Left colon (tissue), 2 donors: ENCODE results near the gene C5orf63. TPM values are rescaled to one million over a fixed set of nuclear protein-coding genes. Genes with fewer than 3 reads are reported as not detected.
"Not testable (repeated sequence)": the region's sequence is repeated elsewhere in the genome, so short reads cannot be mapped to it uniquely, and the experiment has no call there.

ENCODE experiments used
- ATAC-seq: fragments of 200-7000 bp; cut with Tn5 transposase; one replicate; pipeline ENCODE4 v1.9.1; 2020; ENCODE audit warnings: mild to moderate bottlenecking, moderate library complexity
- DNase-seq, 2 donors: peaks; one replicate each; pipeline ENCODE4 v3.0.0-alpha.2; 2020
- intact Hi-C, 2 donors: fragments of 100-400 bp; cut with DNase I in 1 of 2; cut with micrococcal nuclease in 1 of 2; formaldehyde crosslinking; loops; one replicate each; pipeline versions ENCODE4 v1.11.2 to v1.14.0; 2022; cut with DNase I, micrococcal nuclease
- total RNA-seq, 2 donors: library from RNA; stranded (reverse); fragmentation: NEBNext Ultra II Directional; extraction: Animal tissue kit (Norgen Biotek cat#: 25700); gene quantifications; one replicate each; pipeline ENCODE4 v1.2.1, GENCODE V29; 2021
- donor health status: DM: no; HTN: no; CAD: no.
- donor health status: DM: yes; HTN: yes; CAD: no.

C5orf63 gene
- total RNA-seq, 2 donors from 2014 or later, result 11.0 to 15.3 TPM

DNA sequence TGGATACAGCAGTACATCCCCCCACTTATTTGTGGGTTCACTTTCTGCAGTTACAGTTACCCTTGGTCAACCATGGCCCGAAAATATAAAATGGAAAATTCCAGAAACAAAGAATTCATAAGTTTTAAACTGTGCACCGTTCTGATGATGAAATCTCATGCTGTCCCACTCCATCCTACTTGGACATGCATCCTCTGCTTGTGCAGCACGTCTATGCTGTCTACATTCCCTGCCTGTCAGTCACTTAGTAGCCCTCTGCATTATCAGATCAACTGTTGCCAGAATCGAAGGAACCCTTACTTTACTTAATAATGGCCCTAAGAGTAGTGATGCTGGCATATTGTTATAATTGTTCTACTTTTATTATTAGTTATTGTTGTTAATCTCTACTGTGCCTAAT, 57.6 kb downstream of the C5orf63 start:
- no peak for ATAC-seq
- DNase-seq, result no peak
- intact Hi-C loops, result no loop called here

GRCh38 chr5:127014573-127014972, 58.7 kb downstream of the C5orf63 start:
- ATAC-seq, result peak; percentile 95
- DNase-seq, result no peak
- intact Hi-C loops, result no loop called here

- intact Hi-C loops, result no loop called here
- no peak for ATAC-seq
- no peak for DNase-seq
Observed at GRCh38 chr5:127013407-127013806, 59.9 kb downstream of the C5orf63 start.

DNA sequence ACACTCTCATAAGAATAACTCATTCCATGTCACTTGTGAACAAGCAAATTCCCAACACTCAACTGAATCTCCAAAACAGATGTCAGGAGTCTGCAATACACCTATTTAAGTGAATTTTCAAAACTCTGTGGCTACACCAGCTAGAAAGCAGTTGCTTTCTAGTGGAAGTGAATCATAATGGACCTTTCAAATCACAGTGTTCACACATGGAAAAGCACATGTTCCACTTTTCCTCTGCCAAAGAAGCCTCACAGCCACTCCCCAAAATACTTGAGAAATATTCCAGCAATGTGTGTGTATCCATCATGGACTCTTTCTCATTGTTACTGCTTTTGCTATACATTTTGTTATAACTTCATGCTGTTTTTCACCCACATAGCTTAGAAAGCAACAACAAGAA, 60.4 kb downstream of the C5orf63 start:
- DNase-seq (no peak), ATAC-seq (no peak)
- intact Hi-C loops, result no loop called here

GRCh38 chr5:127011961-127012644, 61.2 kb downstream of the C5orf63 start:
- DNase-seq, result no peak
- intact Hi-C loops, result no loop called here
- no peak for ATAC-seq

GRCh38 chr5:127011153-127011552, 62.1 kb downstream of the C5orf63 start:
- ATAC-seq, result no peak
- intact Hi-C loops, result no loop called here

DNA sequence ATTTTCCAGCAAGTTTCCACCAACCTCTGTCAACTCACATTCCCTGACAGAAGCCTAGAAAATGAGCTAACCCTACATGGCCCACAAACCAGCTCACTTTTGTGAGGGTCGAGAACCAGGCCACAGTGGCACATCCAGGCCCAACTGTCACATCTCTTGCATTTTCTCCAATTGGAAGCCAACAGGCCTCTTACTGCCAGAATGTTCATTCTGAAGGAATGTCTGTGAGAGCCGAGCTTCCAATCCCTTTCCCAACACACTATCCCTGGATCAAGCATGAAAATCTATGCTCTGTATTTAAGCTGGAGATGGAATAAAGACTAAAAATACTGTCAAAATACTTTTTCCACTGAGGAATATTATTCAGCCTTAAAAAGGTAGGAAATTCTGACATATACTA, 62.9 kb downstream of the C5orf63 start:
- no peak for DNase-seq
- no peak for ATAC-seq
- intact Hi-C loops, result no loop called here

More at GRCh38 chr5:127011153-127011552, 62.1 kb downstream of the C5orf63 start:
- DNase-seq, result no peak

GRCh38 chr5:127009784-127010183, 63.5 kb downstream of the C5orf63 start:
- no peak for DNase-seq
- intact Hi-C loops, result no loop called here
- ATAC-seq, result peak; percentile 49

DNA sequence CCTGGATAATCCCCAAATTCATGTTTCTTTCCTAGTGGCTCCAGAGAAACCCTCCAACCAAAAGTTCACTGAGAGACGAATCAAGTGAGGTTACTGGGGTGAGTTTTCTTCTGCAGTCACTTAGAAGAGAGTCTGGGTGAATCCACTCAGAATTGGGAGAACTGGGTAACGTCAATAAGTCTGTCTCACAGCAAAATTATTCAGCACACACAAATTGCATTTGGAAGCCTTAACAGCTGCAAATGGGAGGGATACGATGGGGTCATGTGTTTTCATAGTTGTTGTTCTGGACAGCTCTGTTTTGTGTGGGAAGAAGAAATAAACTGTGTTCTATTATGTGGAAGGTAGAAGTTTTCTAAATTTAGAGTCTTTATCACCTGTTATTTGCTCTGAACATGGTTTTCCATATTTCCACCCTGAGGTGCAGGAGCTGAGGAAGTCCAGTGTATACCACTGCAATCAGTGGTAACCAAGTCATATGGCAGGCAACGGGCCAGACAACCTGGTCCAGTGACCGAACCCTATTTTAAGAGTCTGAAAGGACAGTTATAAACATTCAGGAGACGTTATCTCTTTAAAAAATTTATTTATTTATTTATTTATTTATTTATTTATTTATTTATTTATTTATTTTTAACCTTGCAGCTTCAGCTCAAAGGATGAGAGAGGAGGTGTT, 64.9 kb downstream of the C5orf63 start:
- intact Hi-C loops, result no loop called here
- DNase-seq (no peak), ATAC-seq (no peak)

DNA sequence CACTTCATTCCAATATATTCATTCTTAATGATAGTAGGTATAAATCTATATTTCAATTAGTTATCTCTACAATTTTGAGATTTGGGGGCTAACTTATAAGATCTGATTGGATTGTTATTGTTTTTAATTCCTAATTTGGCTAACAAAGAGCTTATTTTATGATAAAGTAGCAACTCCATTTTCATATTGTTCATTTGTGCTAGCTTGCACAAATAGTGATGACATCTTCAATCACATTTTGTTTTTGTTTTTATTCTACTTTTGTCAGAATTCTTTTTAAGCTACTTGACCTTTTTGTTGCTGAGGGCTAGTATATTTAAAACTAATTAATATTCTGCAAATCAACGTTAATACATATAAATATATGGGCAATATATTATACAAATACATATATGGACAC, 65.8 kb downstream of the C5orf63 start:
- no peak for DNase-seq
- no peak for ATAC-seq
- intact Hi-C loops, result no loop called here

DNA sequence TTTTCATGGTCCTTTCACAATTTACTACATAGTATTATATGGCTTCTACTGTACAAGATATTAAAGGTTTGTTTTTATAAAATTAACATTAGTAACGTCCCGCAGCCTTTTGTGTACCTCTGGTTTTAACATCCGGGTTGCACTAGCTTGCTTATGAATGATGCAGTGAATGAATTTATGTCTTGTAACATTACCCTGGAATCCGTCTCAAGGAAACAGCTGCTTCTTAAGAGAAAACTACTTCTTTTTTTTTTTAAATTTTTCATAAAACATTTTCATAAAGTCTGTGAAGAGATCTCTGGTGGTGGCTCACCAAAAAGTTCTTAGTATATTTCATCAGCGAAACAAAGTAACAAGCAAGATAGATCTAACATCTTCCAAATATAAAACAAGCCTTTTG, 66.6 kb downstream of the C5orf63 start:
- intact Hi-C loops, result no loop called here
- DNase-seq, result no peak

DNA sequence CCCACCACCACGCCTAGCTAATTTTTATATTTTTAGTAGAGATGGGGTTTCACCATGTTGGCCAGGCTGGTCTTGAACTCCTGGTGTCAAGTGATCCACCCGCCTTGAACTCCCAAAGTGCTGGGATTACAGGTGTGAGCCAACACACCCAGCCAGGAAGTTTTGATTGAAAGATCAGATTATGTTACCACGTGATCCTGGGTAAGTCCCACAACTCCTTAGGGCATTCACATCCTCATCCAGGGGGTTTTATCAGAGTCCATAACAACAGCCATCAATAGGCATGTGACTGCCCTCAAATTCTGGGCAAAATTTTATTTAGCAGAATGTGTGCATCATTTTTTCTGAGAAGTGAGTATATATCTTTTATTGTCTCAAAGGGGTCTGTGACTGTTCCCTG, 68.0 kb downstream of the C5orf63 start:
- intact Hi-C loops, ATAC-seq, DNase-seq: not testable (repeated sequence)

More for the DNA sequence above, 66.6 kb downstream of the C5orf63 start:
- ATAC-seq, result no peak

DNA sequence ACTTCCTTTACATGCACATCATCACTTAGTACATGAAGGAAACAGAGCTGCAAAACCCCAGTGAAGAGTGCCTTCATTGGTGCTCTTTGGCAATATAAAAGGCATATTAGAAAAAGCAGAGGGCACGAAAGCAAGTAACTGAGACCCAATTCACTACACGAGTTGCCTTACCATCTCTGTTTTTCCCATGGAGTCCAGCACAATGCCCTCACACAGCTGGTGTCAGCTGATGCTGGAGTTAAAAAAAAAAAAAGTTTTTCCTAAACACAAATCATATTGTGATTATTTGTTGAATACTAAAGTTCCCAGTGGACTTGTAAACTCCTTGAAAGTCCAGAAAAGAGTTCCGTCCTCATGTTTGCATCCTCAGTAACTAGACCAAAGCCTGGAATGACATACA, 68.6 kb downstream of the C5orf63 start:
- intact Hi-C loops, result no loop called here
- ATAC-seq (peak; percentile 29), DNase-seq (no peak)

- peak; percentile 93 for ATAC-seq
- peak; percentile 69 to 86 for DNase-seq
- intact Hi-C loops, result no loop called here
Observed at GRCh38 chr5:127003798-127004495, 69.4 kb downstream of the C5orf63 start.

DNA sequence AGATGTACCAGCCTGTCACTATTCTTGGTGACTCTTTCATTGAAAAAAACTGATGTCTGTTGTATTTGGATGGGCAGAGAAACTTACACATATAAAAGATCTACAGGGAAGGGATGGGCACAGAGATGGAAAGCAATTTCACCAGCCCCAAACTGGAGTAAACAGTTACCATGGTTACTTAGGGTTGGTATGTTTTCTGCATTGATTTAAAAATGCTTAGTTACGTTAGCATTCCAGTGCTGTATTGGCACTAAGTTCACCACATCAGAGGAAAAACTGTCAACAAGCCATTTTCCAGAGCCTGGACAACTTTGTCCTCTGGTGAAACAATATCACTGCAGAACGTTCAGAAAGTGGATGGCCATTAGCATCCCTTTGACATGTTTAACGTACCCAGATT, 70.9 kb downstream of the C5orf63 start:
- DNase-seq, result no peak
- intact Hi-C loops, result no loop called here
- ATAC-seq, result no peak

GRCh38 chr5:127001621-127002296, 71.5 kb downstream of the C5orf63 start:
- peak; percentile 27 for ATAC-seq
- DNase-seq, result no peak
- intact Hi-C loops, result no loop called here
